SK-N-SH (cell line): ENCODE results near the gene PTCH2. TPM values are rescaled to one million over a fixed set of nuclear protein-coding genes. Genes with fewer than 3 reads are reported as not detected.

Source experiments
- CTCF ChIA-PET: fragments of 300-600, 350-600 bp; formaldehyde crosslinking; extraction: SDS; loops from one replicate; lab custom pipeline; 2021; lab: Yijun Ruan, JAX
- POLR2A ChIA-PET: fragments of 350-600 bp; sonication (Branson Sonifier 250); formaldehyde crosslinking; extraction: SDS; loops from one replicate; lab custom pipeline; 2020; ENCODE audit warnings: antibody characterized with exemption, inconsistent platforms; lab: Yijun Ruan, JAX
- DNase-seq: peaks from one replicate; pipeline ENCODE4 v3.0.0; 2012
- H2AFZ ChIP-seq: fragments of 200-600 bp; sonication (generic); 2 replicates; pipeline ENCODE4 v1.8.1; 2016; ENCODE audit warnings: antibody characterized with exemption, mild to moderate bottlenecking, low read depth
- H3F3A ChIP-seq: fragments of 200-600 bp; sonication (generic); replicated peaks from 2 replicates; pipeline ENCODE3; 2016; ENCODE audit warnings: antibody characterized with exemption, mild to moderate bottlenecking; ENCODE audit not compliant: insufficient read depth
- H3K27ac ChIP-seq, 2 experiments: fragments of 200-500 bp in 1 of 2; fragments of 200-600 bp in 1 of 2; sonication (Bioruptor generic) in 1 of 2; sonication (generic), shearing (Covaris generic) in 1 of 2; 2 replicates each; pipeline versions ENCODE4 v1.5.1 to v1.6.1; 2014 to 2016; ENCODE audit warnings: low read depth in 2 of 2, inconsistent platforms in 1 of 2, low read length in 1 of 2, mild to moderate bottlenecking in 1 of 2, mixed read lengths in 1 of 2
- H3K27me3 ChIP-seq: fragments of 200-600 bp; sonication (generic), shearing (Covaris generic); 2 replicates; pipeline ENCODE4 v1.6.1; 2016; ENCODE audit warnings: mixed run types; ENCODE audit not compliant: insufficient read depth
- H3K36me3 ChIP-seq, 2 experiments: fragments of 200-500 bp in 1 of 2; fragments of 200-600 bp in 1 of 2; sonication (Bioruptor generic) in 1 of 2; sonication (generic) in 1 of 2; replicated peaks in 1 of 2; 2 replicates each; pipeline versions ENCODE3 to v1.5.1; 2014 to 2016; ENCODE audit warnings: low read length in 1 of 2, mild to moderate bottlenecking in 1 of 2; ENCODE audit not compliant: insufficient read depth in 2 of 2, control insufficient read depth in 1 of 2
- H3K4me1 ChIP-seq, 2 experiments: fragments of 200-500 bp in 1 of 2; fragments of 200-600 bp in 1 of 2; sonication (Bioruptor generic) in 1 of 2; sonication (generic), shearing (Covaris generic) in 1 of 2; 2 replicates each; pipeline versions ENCODE4 v1.5.1 to v1.6.1; 2014 to 2016; ENCODE audit warnings: low read depth in 1 of 2, low read length in 1 of 2, mixed run types in 1 of 2; ENCODE audit not compliant: insufficient read depth in 2 of 2, control insufficient read depth in 1 of 2
- H3K4me2 ChIP-seq: fragments of 200-600 bp; sonication (generic), shearing (Covaris generic); 2 replicates; pipeline ENCODE4 v1.6.1; 2017; ENCODE audit warnings: mixed run types
- H3K4me3 ChIP-seq, 2 experiments: fragments of 200-500 bp in 1 of 2; fragments of 200-600 bp in 1 of 2; sonication (Bioruptor generic) in 1 of 2; sonication (generic), shearing (Covaris generic) in 1 of 2; 2 replicates each; pipeline versions ENCODE4 v1.5.1 to v1.8.1; 2014 to 2016; ENCODE audit warnings: low read depth in 2 of 2, inconsistent platforms in 1 of 2, low read length in 1 of 2, mild to moderate bottlenecking in 1 of 2, mixed read lengths in 1 of 2, moderate library complexity in 1 of 2
- H3K79me2 ChIP-seq: fragments of 200-600 bp; sonication (generic); 2 replicates; pipeline ENCODE4 v1.8.1; 2017; ENCODE audit warnings: mild to moderate bottlenecking; ENCODE audit not compliant: insufficient read depth
- H3K9ac ChIP-seq: fragments of 200-600 bp; sonication (generic); 2 replicates; pipeline ENCODE4 v1.6.1; 2017; ENCODE audit warnings: mixed run types
- H3K9me2 ChIP-seq: fragments of 200-600 bp; sonication (generic); 2 replicates; pipeline ENCODE4 v1.6.1; 2017; ENCODE audit warnings: mixed run types
- H3K9me3 ChIP-seq: fragments of 200-600 bp; sonication (generic); 2 replicates; pipeline ENCODE4 v1.6.1; 2017; ENCODE audit warnings: mixed run types, mild to moderate bottlenecking, moderate library complexity
- H4K20me1 ChIP-seq: fragments of 200-600 bp; sonication (generic); 2 replicates; pipeline ENCODE4 v1.6.1; 2017; ENCODE audit warnings: mild to moderate bottlenecking, mixed run types; ENCODE audit not compliant: insufficient read depth
- ELF1 ChIP-seq: IDR thresholded peaks from 2 replicates; pipeline ENCODE4 v1.4.0; 2012
- EP300 ChIP-seq, 2 experiments: IDR thresholded peaks; 2 replicates each; pipeline versions ENCODE4 v1.4.0 to v1.6.1; 2012; ENCODE audit warnings: borderline replicate concordance in 1 of 2, low read depth in 1 of 2, low read length in 1 of 2
- FOXJ3 ChIP-seq: sonication (generic); formaldehyde crosslinking; IDR thresholded peaks from 2 replicates; pipeline ENCODE4 v1.5.1; 2020; ENCODE audit warnings: mild to moderate bottlenecking, missing genetic modification reagents
- GATA2 ChIP-seq: sonication (generic); formaldehyde crosslinking; IDR thresholded peaks from 2 replicates; pipeline ENCODE4 v1.5.0; 2020; ENCODE audit warnings: mild to moderate bottlenecking, missing genetic modification reagents
- JUND ChIP-seq: IDR thresholded peaks from 2 replicates; pipeline ENCODE4 v1.4.0; 2012
- MEF2A ChIP-seq: IDR thresholded peaks from 2 replicates; pipeline ENCODE4 v1.4.0; 2012; ENCODE audit warnings: low read depth, borderline replicate concordance
- MXI1 ChIP-seq: IDR thresholded peaks from 2 replicates; pipeline ENCODE4 v1.6.1; 2012; ENCODE audit warnings: mild to moderate bottlenecking, low read depth, low read length, improper control_type of control experiment
- SIN3A ChIP-seq: IDR thresholded peaks from 2 replicates; pipeline ENCODE4 v1.6.1; 2012; ENCODE audit warnings: low read depth, mild to moderate bottlenecking, low read length, moderate library complexity, borderline replicate concordance
- WGBS: methylation state at CpG from one replicate; pipeline ENCODE4 v1.1.6; 2017; ENCODE audit warnings: low lambda C conversion rate; 5-methylcytosine and 5-hydroxymethylcytosine counted together
- polyA plus RNA-seq, 3 experiments: library from polyadenylated mRNA; depleted of rRNA; stranded (reverse); fragments of >200 nt; gene quantifications; 2 replicates each; pipeline ENCODE4 v1.2.3, GENCODE V29; 2012
- TF ChIP-seq, protein P1 (sequence below): IDR thresholded peaks from 2 replicates; pipeline ENCODE4 v1.4.0; 2012; ENCODE audit warnings: low read depth, borderline replicate concordance
- TF ChIP-seq, protein P2 (sequence below): fragments of 200-600 bp; sonication (generic); IDR thresholded peaks from 2 replicates; pipeline ENCODE4 v1.6.1; 2017; ENCODE audit warnings: antibody characterized with exemption, mild to moderate bottlenecking, moderate library complexity
- TF ChIP-seq, protein P3 (sequence below): IDR thresholded peaks from 2 replicates; pipeline ENCODE4; 2012
- TF ChIP-seq, protein P4 (sequence below): fragments of 150-350 bp; IDR thresholded peaks from 2 replicates; pipeline ENCODE4 v1.6.1; 2017; ENCODE audit warnings: antibody characterized with exemption, low read length, low read depth, borderline replicate concordance
- TF ChIP-seq, protein P5 (sequence below): IDR thresholded peaks from 2 replicates; pipeline ENCODE4 v1.6.1; 2012; ENCODE audit warnings: mild to moderate bottlenecking, low read depth, low read length, moderate library complexity

The PTCH2 gene
- polyA plus RNA-seq, 1 of the 3 experiments (the other 2 are of a cell fraction): 1.2 TPM

DNA sequence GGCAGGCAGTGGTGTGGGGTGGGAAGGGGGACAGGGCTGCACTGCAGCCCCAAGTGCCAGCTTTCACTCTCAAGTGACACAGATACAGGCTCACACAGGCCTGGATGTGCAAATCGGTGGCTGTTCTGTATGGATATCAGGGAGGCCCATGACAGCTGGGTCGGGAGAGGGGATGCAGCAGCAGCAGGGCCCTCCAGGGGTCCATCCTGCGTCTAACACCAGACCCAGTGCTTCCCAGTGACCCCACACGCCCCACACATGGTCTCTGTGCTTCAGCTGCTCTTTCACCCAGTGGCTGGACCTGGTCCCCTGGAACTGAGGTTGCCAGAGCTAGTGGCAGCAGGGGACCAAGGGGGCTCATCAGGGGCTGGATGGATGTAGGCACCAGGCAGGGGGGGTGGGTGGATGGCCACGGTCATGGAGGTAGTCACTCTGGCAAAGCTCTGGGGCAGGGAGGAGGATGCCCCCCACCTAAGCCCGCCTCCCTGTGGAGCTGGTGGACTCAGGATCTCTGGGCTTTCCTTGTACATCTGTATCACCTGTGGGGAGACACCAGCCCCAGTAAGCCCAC lies 20.8 kb downstream of the PTCH2 start:
- H3K79me2 ChIP-seq: no peaks in the 10 kb centered on the region
- WGBS: 100% methylated on average over 1 of the region's 6 CpGs
- peaks cover 0 to 4% of the 10 kb centered on the region in 2 experiments for H3K36me3 ChIP-seq
- no peak overlapping the region for H3K4me3 ChIP-seq
- H3K4me2 ChIP-seq: no peak overlapping the region
- TF ChIP-seq SIN3A (no peak), JUND (no peak), EP300 (IDR thresholded peaks at IDR 0.05; ENCODE audit: borderline replicate concordance in 1 of 2, low read depth in 1 of 2, low read length in 1 of 2) (no peak), FOXJ3 (CRISPR knock-in tag) (no peak), ELF1 (no peak), GATA2 (no peak), MEF2A (no peak), MXI1 (no peak)
- TF ChIP-seq, protein P1, sequence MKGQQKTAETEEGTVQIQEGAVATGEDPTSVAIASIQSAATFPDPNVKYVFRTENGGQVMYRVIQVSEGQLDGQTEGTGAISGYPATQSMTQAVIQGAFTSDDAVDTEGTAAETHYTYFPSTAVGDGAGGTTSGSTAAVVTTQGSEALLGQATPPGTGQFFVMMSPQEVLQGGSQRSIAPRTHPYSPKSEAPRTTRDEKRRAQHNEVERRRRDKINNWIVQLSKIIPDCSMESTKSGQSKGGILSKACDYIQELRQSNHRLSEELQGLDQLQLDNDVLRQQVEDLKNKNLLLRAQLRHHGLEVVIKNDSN: no peak
- TF ChIP-seq, protein P2, sequence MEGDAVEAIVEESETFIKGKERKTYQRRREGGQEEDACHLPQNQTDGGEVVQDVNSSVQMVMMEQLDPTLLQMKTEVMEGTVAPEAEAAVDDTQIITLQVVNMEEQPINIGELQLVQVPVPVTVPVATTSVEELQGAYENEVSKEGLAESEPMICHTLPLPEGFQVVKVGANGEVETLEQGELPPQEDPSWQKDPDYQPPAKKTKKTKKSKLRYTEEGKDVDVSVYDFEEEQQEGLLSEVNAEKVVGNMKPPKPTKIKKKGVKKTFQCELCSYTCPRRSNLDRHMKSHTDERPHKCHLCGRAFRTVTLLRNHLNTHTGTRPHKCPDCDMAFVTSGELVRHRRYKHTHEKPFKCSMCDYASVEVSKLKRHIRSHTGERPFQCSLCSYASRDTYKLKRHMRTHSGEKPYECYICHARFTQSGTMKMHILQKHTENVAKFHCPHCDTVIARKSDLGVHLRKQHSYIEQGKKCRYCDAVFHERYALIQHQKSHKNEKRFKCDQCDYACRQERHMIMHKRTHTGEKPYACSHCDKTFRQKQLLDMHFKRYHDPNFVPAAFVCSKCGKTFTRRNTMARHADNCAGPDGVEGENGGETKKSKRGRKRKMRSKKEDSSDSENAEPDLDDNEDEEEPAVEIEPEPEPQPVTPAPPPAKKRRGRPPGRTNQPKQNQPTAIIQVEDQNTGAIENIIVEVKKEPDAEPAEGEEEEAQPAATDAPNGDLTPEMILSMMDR: no peak
- TF ChIP-seq, protein P3, sequence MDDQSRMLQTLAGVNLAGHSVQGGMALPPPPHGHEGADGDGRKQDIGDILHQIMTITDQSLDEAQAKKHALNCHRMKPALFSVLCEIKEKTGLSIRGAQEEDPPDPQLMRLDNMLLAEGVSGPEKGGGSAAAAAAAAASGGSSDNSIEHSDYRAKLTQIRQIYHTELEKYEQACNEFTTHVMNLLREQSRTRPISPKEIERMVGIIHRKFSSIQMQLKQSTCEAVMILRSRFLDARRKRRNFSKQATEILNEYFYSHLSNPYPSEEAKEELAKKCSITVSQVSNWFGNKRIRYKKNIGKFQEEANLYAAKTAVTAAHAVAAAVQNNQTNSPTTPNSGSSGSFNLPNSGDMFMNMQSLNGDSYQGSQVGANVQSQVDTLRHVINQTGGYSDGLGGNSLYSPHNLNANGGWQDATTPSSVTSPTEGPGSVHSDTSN: no peak
- TF ChIP-seq, protein P4, sequence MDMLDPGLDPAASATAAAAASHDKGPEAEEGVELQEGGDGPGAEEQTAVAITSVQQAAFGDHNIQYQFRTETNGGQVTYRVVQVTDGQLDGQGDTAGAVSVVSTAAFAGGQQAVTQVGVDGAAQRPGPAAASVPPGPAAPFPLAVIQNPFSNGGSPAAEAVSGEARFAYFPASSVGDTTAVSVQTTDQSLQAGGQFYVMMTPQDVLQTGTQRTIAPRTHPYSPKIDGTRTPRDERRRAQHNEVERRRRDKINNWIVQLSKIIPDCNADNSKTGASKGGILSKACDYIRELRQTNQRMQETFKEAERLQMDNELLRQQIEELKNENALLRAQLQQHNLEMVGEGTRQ: no peak
- TF ChIP-seq, protein P5, sequence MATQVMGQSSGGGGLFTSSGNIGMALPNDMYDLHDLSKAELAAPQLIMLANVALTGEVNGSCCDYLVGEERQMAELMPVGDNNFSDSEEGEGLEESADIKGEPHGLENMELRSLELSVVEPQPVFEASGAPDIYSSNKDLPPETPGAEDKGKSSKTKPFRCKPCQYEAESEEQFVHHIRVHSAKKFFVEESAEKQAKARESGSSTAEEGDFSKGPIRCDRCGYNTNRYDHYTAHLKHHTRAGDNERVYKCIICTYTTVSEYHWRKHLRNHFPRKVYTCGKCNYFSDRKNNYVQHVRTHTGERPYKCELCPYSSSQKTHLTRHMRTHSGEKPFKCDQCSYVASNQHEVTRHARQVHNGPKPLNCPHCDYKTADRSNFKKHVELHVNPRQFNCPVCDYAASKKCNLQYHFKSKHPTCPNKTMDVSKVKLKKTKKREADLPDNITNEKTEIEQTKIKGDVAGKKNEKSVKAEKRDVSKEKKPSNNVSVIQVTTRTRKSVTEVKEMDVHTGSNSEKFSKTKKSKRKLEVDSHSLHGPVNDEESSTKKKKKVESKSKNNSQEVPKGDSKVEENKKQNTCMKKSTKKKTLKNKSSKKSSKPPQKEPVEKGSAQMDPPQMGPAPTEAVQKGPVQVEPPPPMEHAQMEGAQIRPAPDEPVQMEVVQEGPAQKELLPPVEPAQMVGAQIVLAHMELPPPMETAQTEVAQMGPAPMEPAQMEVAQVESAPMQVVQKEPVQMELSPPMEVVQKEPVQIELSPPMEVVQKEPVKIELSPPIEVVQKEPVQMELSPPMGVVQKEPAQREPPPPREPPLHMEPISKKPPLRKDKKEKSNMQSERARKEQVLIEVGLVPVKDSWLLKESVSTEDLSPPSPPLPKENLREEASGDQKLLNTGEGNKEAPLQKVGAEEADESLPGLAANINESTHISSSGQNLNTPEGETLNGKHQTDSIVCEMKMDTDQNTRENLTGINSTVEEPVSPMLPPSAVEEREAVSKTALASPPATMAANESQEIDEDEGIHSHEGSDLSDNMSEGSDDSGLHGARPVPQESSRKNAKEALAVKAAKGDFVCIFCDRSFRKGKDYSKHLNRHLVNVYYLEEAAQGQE: no peak
- no peak for DNase-seq
- no peak overlapping the region for H3K9ac ChIP-seq
- no peaks in the 10 kb centered on the region for H4K20me1 ChIP-seq
- ChIA-PET POLR2A (interaction anchor here (1.1 to 1.4 kb wide), 4 partner anchors 8 to 493 kb away, joined by 3 to 4 read pairs (median 4); partner anchors contain the start of gene PLK3), CTCF (interaction anchor here (1.1 to 1.3 kb wide), 5 partner anchors 9 to 478 kb away, joined by 3 to 5 read pairs (median 3); no protein-coding TSS in a partner anchor)
- H3F3A ChIP-seq: peaks cover 43% of the 10 kb centered on the region
- H2AFZ ChIP-seq: no peak overlapping the region
- no peaks in the 10 kb centered on the region for H3K9me2 ChIP-seq
- no peaks in the 10 kb centered on the region for H3K9me3 ChIP-seq
- H3K27ac ChIP-seq: no peak overlapping the region
- H3K27me3 ChIP-seq: no peaks in the 10 kb centered on the region
- peaks cover 5 to 7% of the 10 kb centered on the region in 2 experiments; a peak in 1 of 4 replicates for H3K4me1 ChIP-seq
